Heart left ventricle (tissue), 16 donors: ENCODE measurements around the gene REV3L. TPM values are rescaled to one million over a fixed set of nuclear protein-coding genes. Genes with fewer than 3 reads are reported as not detected.

ENCODE experiments used
- ATAC-seq, 4 donors: fragments of 200-7000 bp; cut with Tn5 transposase; one replicate each; pipeline ENCODE4 v1.9.1; 2020 to 2022; ENCODE audit warnings: moderate library complexity in 4 of 4, mild to moderate bottlenecking in 3 of 4, moderate number of reproducible peaks in 1 of 4
- DNase-seq, 5 donors: peaks; one replicate each; pipeline ENCODE4 v3.0.0-alpha.2; 2020
- H3K27ac ChIP-seq, 12 donors: fragments of 200-600 bp; sonication (generic) in 4 of 12; one replicate each; pipeline versions ENCODE4 v1.5.0 to v1.8.0; 2016 to 2022; ENCODE audit warnings: mild to moderate bottlenecking in 2 of 12
- H3K27me3 ChIP-seq, 9 donors: fragments of 200-600 bp; sonication (generic) in 2 of 9; one replicate each; pipeline versions ENCODE4 v1.5.1 to v1.8.0; 2016 to 2022; ENCODE audit warnings: mild to moderate bottlenecking in 3 of 9
- H3K36me3 ChIP-seq, 9 donors: fragments of 200-600 bp; sonication (generic) in 2 of 9; one replicate each; pipeline versions ENCODE4 v1.5.0 to v1.8.0; 2018 to 2022; ENCODE audit warnings: mild to moderate bottlenecking in 2 of 9
- H3K4me1 ChIP-seq, 12 donors: fragments of 200-600 bp; sonication (generic) in 4 of 12; one replicate each; pipeline versions ENCODE4 v1.5.0 to v1.8.0; 2016 to 2022; ENCODE audit warnings: mild to moderate bottlenecking in 3 of 12
- H3K4me3 ChIP-seq, 12 donors: fragments of 200-600 bp; sonication (generic) in 4 of 12; one replicate each; pipeline versions ENCODE4 v1.5.0 to v1.8.0; 2017 to 2022; ENCODE audit warnings: mild to moderate bottlenecking in 9 of 12, moderate library complexity in 4 of 12
- H3K9me3 ChIP-seq, 12 donors: fragments of 200-600 bp; sonication (generic) in 4 of 12; one replicate each; pipeline versions ENCODE4 v1.5.0 to v1.8.0; 2016 to 2022; ENCODE audit warnings: mild to moderate bottlenecking in 1 of 12
- CTCF ChIP-seq, 12 donors: fragments of 200-600 bp; sonication (generic) in 4 of 12; IDR thresholded peaks; one replicate each; pipeline versions ENCODE4 v1.5.0 to v1.8.0; 2018 to 2022; ENCODE audit warnings: antibody characterized with exemption in 12 of 12, mild to moderate bottlenecking in 5 of 12
- POLR2A ChIP-seq, 2 donors: fragments of 450-650 bp; IDR thresholded peaks; one replicate each; pipeline ENCODE4 v1.6.1; 2017; ENCODE audit warnings: antibody characterized with exemption in 2 of 2, mild to moderate bottlenecking in 2 of 2, moderate library complexity in 2 of 2
- WGBS, 4 donors: extraction: QIAGEN DNeasy Blood & Tissue Kit in 2 of 4; methylation state at CpG; one replicate each; pipeline versions ENCODE4 v1.1.5 to v1.1.7; 2013 to 2018; 5-methylcytosine and 5-hydroxymethylcytosine counted together
- intact Hi-C, 10 donors: fragments of 100-400 bp; cut with DNase I; formaldehyde crosslinking; loops; one replicate each; pipeline versions ENCODE4 v1.11.1 to v1.14.2; 2022
- polyA plus RNA-seq, 2 donors: library from polyadenylated mRNA; stranded (reverse); fragments of 200-250 nt; gene quantifications; one replicate each; pipeline ENCODE4 v1.2.3, GENCODE V29; 2013
- total RNA-seq, 9 donors: library from RNA; depleted of rRNA in 2 of 9; stranded (reverse); fragments of >200 nt in 2 of 9; fragmentation: NEBNext Ultra II Directional in 3 of 9; extraction: Animal tissue kit (Norgen Biotek cat#: 25700) in 3 of 9; gene quantifications; one replicate each; pipeline versions ENCODE4 v1.1.0 to v1.2.4, GENCODE V29; 2016 to 2023
- donor health status: ischemic (EF 13 %, LVEDD 7.1; RV severe dilation, severe dysfunction).
- donor health status: healthy with polysubstance abuse.
- donor health status: DM: no; HTN: yes; CAD: no.
- donor health status: DM: no; HTN: no; CAD: no.
- donor health status: ischemic (EF 25% LVEDD 6.9; RV normal size, moderate dysfunction).
- donor health status: ischemic (EF 25% LVEDD 5.7; RV mildly dilated, moderate dysfunction).
- donor health status: healthy.
- donor health status: DM: yes; HTN: yes; CAD: no.
- donor health status: ischemic (EF 35%, LVEDD 5.7; RV mildly dilated, moderate dysfunction).
- donor health status: nonischemic (EF 11% LVEDD 7.7; RV severe dilation, severe dysfunction).
- donor health status: DM: yes; HTN: yes; CAD: no.
- donor health status: PGD.
- donor health status: ischemic (EF 29% LVEDD 5.4; RV normal size, mild dysfunction).
- donor health status: nonischemic (EF 23%, LVEDD 6.1; RV moderate dilation, normal function).

The REV3L gene
- total and polyA plus RNA-seq, 11 donors, result 6.1 to 20.0 (median 13.0) TPM

GRCh38 chr6:111486475-111486874, 3.5 kb upstream of the REV3L start:
- 90 to 100% (median 96%) methylated on average over 2 of the region's 2 CpGs for WGBS, 4 donors
- Histone ChIP-seq H3K27ac (peak overlapping the region in 1 of 12 donors; percentile 32), H3K27me3 (no peaks in the 10 kb centered on the region), H3K36me3 (peaks cover 0 to 7% (median 0%) of the 10 kb centered on the region in 9 donors), H3K4me1 (peaks cover 0 to 38% (median 15%) of the 10 kb centered on the region in 12 donors), H3K9me3 (no peaks in the 10 kb centered on the region), H3K4me3 (no peak overlapping the region)
- intact Hi-C loops, result loop anchor here in 5 of 10 donors (5.0 to 10.0 kb wide), 5 partner anchors 51 to 158 kb away; partner anchors contain the start of gene TRAF3IP2 (in 2 of the 5)
- DNase-seq (no peak), ATAC-seq (no peak)
- no peak for TF ChIP-seq CTCF (IDR thresholded peaks at IDR 0.05)
- no peak for TF ChIP-seq POLR2A (IDR thresholded peaks at IDR 0.05)

- H3K36me3 ChIP-seq, result peaks cover 0 to 7% (median 0%) of the 10 kb centered on the region in 9 donors
- peak overlapping the region in 9 of 12 donors; percentile 96 to 100 (median 99) for H3K27ac ChIP-seq
- H3K4me1 ChIP-seq, result peaks cover 0 to 49% (median 25%) of the 10 kb centered on the region in 12 donors
- no peak for DNase-seq
- 90 to 96% (median 92%) methylated on average over 1 of the region's 1 CpG for WGBS, 4 donors
- H3K9me3 ChIP-seq, result no peaks in the 10 kb centered on the region
- ATAC-seq, result no peak
- H3K27me3 ChIP-seq, result no peaks in the 10 kb centered on the region
- no peak for TF ChIP-seq CTCF (IDR thresholded peaks at IDR 0.05)
- no peak for TF ChIP-seq POLR2A (IDR thresholded peaks at IDR 0.05)
- no peak overlapping the region for H3K4me3 ChIP-seq
- intact Hi-C loops, result loop anchor here in 5 of 10 donors (5.0 to 10.0 kb wide), 5 partner anchors 52 to 159 kb away; partner anchors contain the start of gene TRAF3IP2 (in 2 of the 5)
Measured at GRCh38 chr6:111485342-111485741, 2.3 kb upstream of the REV3L start.

DNA sequence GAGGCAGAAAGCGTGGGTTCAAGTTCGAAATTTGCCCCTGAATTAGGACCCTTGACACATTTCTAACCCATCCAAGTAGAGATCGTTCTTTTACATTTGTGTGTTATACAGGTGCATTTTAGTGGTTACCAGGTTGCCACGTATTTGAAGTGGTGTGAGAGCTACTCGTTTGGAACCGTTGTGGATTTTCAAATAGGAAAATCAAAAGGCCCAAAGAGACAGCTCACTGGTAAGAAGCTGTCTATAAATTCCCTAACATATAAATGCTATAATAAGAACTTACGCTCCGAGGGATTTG, 1.6 kb upstream of the REV3L start:
- Histone ChIP-seq H3K9me3 (no peaks in the 10 kb centered on the region), H3K4me3 (peak overlapping the region; percentile 75 to 99 (median 92)), H3K27me3 (no peaks in the 10 kb centered on the region), H3K27ac (peak overlapping the region; percentile 96 to 100 (median 99)), H3K36me3 (peaks cover 0 to 7% (median 0%) of the 10 kb centered on the region in 9 donors), H3K4me1 (peaks cover 0 to 52% (median 28%) of the 10 kb centered on the region in 12 donors)
- no peak for DNase-seq
- no peak for ATAC-seq
- intact Hi-C loops, result loop anchor here (5.0 to 10.0 kb wide), 11 partner anchors 48 to 227 kb away; partner anchors contain the start of gene TRAF3IP2 (in 2 of the 10)
- 16 to 26% (median 22%) methylated on average over 8 of the region's 8 CpGs for WGBS, 4 donors
- no peak for TF ChIP-seq CTCF (IDR thresholded peaks at IDR 0.05)
- no peak for TF ChIP-seq POLR2A (IDR thresholded peaks at IDR 0.05)

- ATAC-seq (peak; percentile 80 to 89 (median 88)), DNase-seq (peak; percentile 94 to 97 (median 95))
- Histone ChIP-seq H3K27ac (peak overlapping the region; percentile 96 to 100 (median 99)), H3K27me3 (no peaks in the 10 kb centered on the region), H3K4me1 (peaks cover 0 to 58% (median 32%) of the 10 kb centered on the region in 12 donors), H3K36me3 (peaks cover 0 to 7% (median 0%) of the 10 kb centered on the region in 9 donors), H3K4me3 (peak overlapping the region; percentile 75 to 99 (median 92)), H3K9me3 (no peaks in the 10 kb centered on the region)
- 0 to 1% (median 1%) methylated on average over 43 to 66 of the region's 66 CpGs for WGBS, 4 donors
- TF ChIP-seq POLR2A (IDR thresholded peaks at IDR 0.05) (peak in 1 of 2 donors; percentile 79), CTCF (IDR thresholded peaks at IDR 0.05) (no peak)
- intact Hi-C loops, result loop anchor here (1.0 to 10.0 kb wide), 16 partner anchors 48 to 227 kb away; partner anchors contain the start of gene TRAF3IP2 (in 6 of the 10)
Measured at GRCh38 chr6:111483736-111484632, 966 bp upstream of the REV3L start.
